Measurements from ENCODE around the gene ARHGEF38. TPM values are rescaled to one million over a fixed set of nuclear protein-coding genes. Genes with fewer than 3 reads are reported as not detected.

ARHGEF38 gene
- total RNA-seq, 2 donors from 2014 or later, result 0.51 to 2.1 TPM

GRCh38 chr4:105569866-105570236 is 17.4 kb downstream of the ARHGEF38 start:
- WGBS, 2 experiments (ENCODE audit: insufficient coverage in 1 of 2, insufficient read length in 1 of 2), result 82% methylated on average over 2 of the region's 2 CpGs; no CpG with 5 or more reads in 1 of the 2 experiments
- Mint-ChIP-seq H3K36me3 (ENCODE audit: low read depth) (no peaks in the 10 kb centered on the region), H3K27me3 (ENCODE audit: insufficient read depth) (peaks cover 47% of the 10 kb centered on the region), H3K9me3 (no peaks in the 10 kb centered on the region), H3K4me3 (no peak overlapping the region), H3K27ac (no peak overlapping the region), H3K4me1 (no peaks in the 10 kb centered on the region)
- H3K27ac ChIP-seq (ENCODE audit: low read depth, low read length), result no peak overlapping the region
- H3K9me3 ChIP-seq (ENCODE audit: control insufficient read depth, low read length), result no peaks in the 10 kb centered on the region
- DNase-seq, result no peak
- no peaks in the 10 kb centered on the region for H3K27me3 ChIP-seq (ENCODE audit: control insufficient read depth, insufficient read depth, low read length, poor library complexity, severe bottlenecking)
- H3K36me3 ChIP-seq (ENCODE audit: control insufficient read depth, insufficient read depth, low read length), result no peaks in the 10 kb centered on the region
- no peak overlapping the region for H3K9ac ChIP-seq (ENCODE audit: extremely low read depth, low read length, poor library complexity, severe bottlenecking)
- no peak for TF ChIP-seq CTCF (conservative IDR thresholded peaks at IDR 0.05)
- no peaks in the 10 kb centered on the region for H3K4me1 ChIP-seq (ENCODE audit: control insufficient read depth, insufficient read depth, low read length)
- H3K4me3 ChIP-seq (ENCODE audit: low read length), result no peak overlapping the region

GRCh38 chr4:105572296-105572695 is 19.9 kb downstream of the ARHGEF38 start:
- H3K4me3 ChIP-seq (ENCODE audit: low read length), result no peak overlapping the region
- Mint-ChIP-seq H3K27ac (no peak overlapping the region), H3K27me3 (ENCODE audit: insufficient read depth) (peaks cover 45% of the 10 kb centered on the region), H3K36me3 (ENCODE audit: low read depth) (no peaks in the 10 kb centered on the region), H3K9me3 (no peaks in the 10 kb centered on the region), H3K4me3 (no peak overlapping the region), H3K4me1 (peaks cover 3% of the 10 kb centered on the region)
- H3K27me3 ChIP-seq (ENCODE audit: control insufficient read depth, insufficient read depth, low read length, poor library complexity, severe bottlenecking), result no peaks in the 10 kb centered on the region
- no peak overlapping the region for H3K9ac ChIP-seq (ENCODE audit: extremely low read depth, low read length, poor library complexity, severe bottlenecking)
- 92 to 96% methylated on average over 3 of the region's 3 CpGs for WGBS, 2 experiments (ENCODE audit: insufficient coverage in 1 of 2, insufficient read length in 1 of 2)
- no peaks in the 10 kb centered on the region for H3K4me1 ChIP-seq (ENCODE audit: control insufficient read depth, insufficient read depth, low read length)
- H3K9me3 ChIP-seq (ENCODE audit: control insufficient read depth, low read length), result no peaks in the 10 kb centered on the region
- H3K27ac ChIP-seq (ENCODE audit: low read depth, low read length), result no peak overlapping the region
- DNase-seq, result no peak
- TF ChIP-seq CTCF (conservative IDR thresholded peaks at IDR 0.05), result no peak
- H3K36me3 ChIP-seq (ENCODE audit: control insufficient read depth, insufficient read depth, low read length), result no peaks in the 10 kb centered on the region

GRCh38 chr4:105586638-105587328 is 34.4 kb downstream of the ARHGEF38 start:
- Mint-ChIP-seq H3K4me3 (no peak overlapping the region), H3K36me3 (ENCODE audit: low read depth) (no peaks in the 10 kb centered on the region), H3K27me3 (ENCODE audit: insufficient read depth) (peaks cover 6% of the 10 kb centered on the region), H3K27ac (no peak overlapping the region), H3K9me3 (no peaks in the 10 kb centered on the region), H3K4me1 (peaks cover 7% of the 10 kb centered on the region)
- H3K36me3 ChIP-seq (ENCODE audit: control insufficient read depth, insufficient read depth, low read length), result no peaks in the 10 kb centered on the region
- H3K27me3 ChIP-seq (ENCODE audit: control insufficient read depth, insufficient read depth, low read length, poor library complexity, severe bottlenecking), result no peaks in the 10 kb centered on the region
- WGBS, 2 experiments (ENCODE audit: insufficient coverage in 1 of 2, insufficient read length in 1 of 2), result 80 to 85% methylated on average over 2 to 4 of the region's 4 CpGs
- no peak overlapping the region for H3K27ac ChIP-seq (ENCODE audit: low read depth, low read length)
- no peak overlapping the region for H3K9ac ChIP-seq (ENCODE audit: extremely low read depth, low read length, poor library complexity, severe bottlenecking)
- no peak overlapping the region for H3K4me3 ChIP-seq (ENCODE audit: low read length)
- H3K4me1 ChIP-seq (ENCODE audit: control insufficient read depth, insufficient read depth, low read length), result peaks cover 6% of the 10 kb centered on the region
- no peak for TF ChIP-seq CTCF (conservative IDR thresholded peaks at IDR 0.05)
- no peak for DNase-seq
- no peaks in the 10 kb centered on the region for H3K9me3 ChIP-seq (ENCODE audit: control insufficient read depth, low read length)

Measured in endodermal cell (in vitro differentiated cells).